ENCODE measurements around the gene IL4. TPM values are rescaled to one million over a fixed set of nuclear protein-coding genes. Genes with fewer than 3 reads are reported as not detected.

IL4 gene
- polyA plus RNA-seq, 1 experiment, result not detected

- ChIA-PET POLR2A (no interaction called here), CTCF (interaction anchor here (1.1 kb wide), 1 partner anchor 178 kb away, joined by 3 read pairs; no protein-coding TSS in a partner anchor)
- no peak for DNase-seq (ENCODE audit: low read depth)
- Histone ChIP-seq H3K4me3 (ENCODE audit: low read depth, low read length) (no peak overlapping the region), H3K27me3 (ENCODE audit: control insufficient read depth, insufficient read depth, low read length) (no peaks in the 10 kb centered on the region), H3K36me3 (ENCODE audit: control insufficient read depth, insufficient read depth, low read length) (no peaks in the 10 kb centered on the region)
- TF ChIP-seq CTCF (IDR thresholded peaks at IDR 0.05; ENCODE audit: insufficient read depth, low read depth, low read length), result no peak
Observed at GRCh38 chr5:132678735-132679134, 4.9 kb downstream of the IL4 start.

- TF ChIP-seq CTCF (IDR thresholded peaks at IDR 0.05; ENCODE audit: insufficient read depth, low read depth, low read length), result no peak
- H3K27me3 ChIP-seq (ENCODE audit: control insufficient read depth, insufficient read depth, low read length), result no peaks in the 10 kb centered on the region
- ChIA-PET POLR2A (no interaction called here), CTCF (interaction anchor here (1.1 kb wide), 1 partner anchor 179 kb away, joined by 3 read pairs; no protein-coding TSS in a partner anchor)
- H3K4me3 ChIP-seq (ENCODE audit: low read depth, low read length), result no peak overlapping the region
- DNase-seq (ENCODE audit: low read depth), result no peak
- H3K36me3 ChIP-seq (ENCODE audit: control insufficient read depth, insufficient read depth, low read length), result no peaks in the 10 kb centered on the region
Observed at GRCh38 chr5:132679166-132679565, 5.4 kb downstream of the IL4 start.

GRCh38 chr5:132679717-132680380 is 6.1 kb downstream of the IL4 start:
- H3K36me3 ChIP-seq (ENCODE audit: control insufficient read depth, insufficient read depth, low read length), result no peaks in the 10 kb centered on the region
- ChIA-PET CTCF (no interaction called here), POLR2A (no interaction called here)
- TF ChIP-seq CTCF (IDR thresholded peaks at IDR 0.05; ENCODE audit: insufficient read depth, low read depth, low read length), result no peak
- no peaks in the 10 kb centered on the region for H3K27me3 ChIP-seq (ENCODE audit: control insufficient read depth, insufficient read depth, low read length)
- H3K4me3 ChIP-seq (ENCODE audit: low read depth, low read length), result no peak overlapping the region
- DNase-seq (ENCODE audit: low read depth), result no peak

GRCh38 chr5:132680780-132681475 is 7.1 kb downstream of the IL4 start:
- ChIA-PET POLR2A (no interaction called here), CTCF (no interaction called here)
- H3K27me3 ChIP-seq (ENCODE audit: control insufficient read depth, insufficient read depth, low read length), result no peaks in the 10 kb centered on the region

More at GRCh38 chr5:132680780-132681475, 7.1 kb downstream of the IL4 start:
- DNase-seq (ENCODE audit: low read depth), result no peak
- H3K36me3 ChIP-seq (ENCODE audit: control insufficient read depth, insufficient read depth, low read length), result no peaks in the 10 kb centered on the region
- no peak overlapping the region for H3K4me3 ChIP-seq (ENCODE audit: low read depth, low read length)
- TF ChIP-seq CTCF (IDR thresholded peaks at IDR 0.05; ENCODE audit: insufficient read depth, low read depth, low read length), result no peak
